Right kidney (tissue), 1 donor: ENCODE measurements around the gene LARP4B.
"Not testable (repeated sequence)": the region's sequence is repeated elsewhere in the genome, so short reads cannot be mapped to it uniquely, and the experiment has no call there.

Experiments
- DNase-seq: peaks from one replicate; pipeline ENCODE4 v3.0.0-alpha.2; 2016

The LARP4B gene

GRCh38 chr10:962342-962741 is 30.8 kb upstream of the LARP4B start:
- no peak for DNase-seq

GRCh38 chr10:958856-959255 is 27.4 kb upstream of the LARP4B start:
- DNase-seq: no peak

GRCh38 chr10:958106-958505 is 26.6 kb upstream of the LARP4B start:
- DNase-seq: no peak

- DNase-seq: no peak
Measured at GRCh38 chr10:955820-956217, 24.3 kb upstream of the LARP4B start.

GRCh38 chr10:955127-955819 is 23.8 kb upstream of the LARP4B start:
- DNase-seq: no peak

GRCh38 chr10:954396-954795 is 22.9 kb upstream of the LARP4B start:
- no peak for DNase-seq

GRCh38 chr10:953836-954235 is 22.3 kb upstream of the LARP4B start:
- no peak for DNase-seq

GRCh38 chr10:949446-949845 is 17.9 kb upstream of the LARP4B start:
- no peak for DNase-seq

GRCh38 chr10:948347-948746 is 16.8 kb upstream of the LARP4B start:
- no peak for DNase-seq

GRCh38 chr10:947881-948280 is 16.4 kb upstream of the LARP4B start:
- no peak for DNase-seq

- no peak for DNase-seq
Measured at GRCh38 chr10:947051-947450, 15.5 kb upstream of the LARP4B start.

GRCh38 chr10:945778-946177 is 14.3 kb upstream of the LARP4B start:
- no peak for DNase-seq

- DNase-seq: no peak
Measured at GRCh38 chr10:944034-944831, 12.7 kb upstream of the LARP4B start.

GRCh38 chr10:943334-944033 is 12.0 kb upstream of the LARP4B start:
- no peak for DNase-seq

GRCh38 chr10:938941-939678 is 7.6 kb upstream of the LARP4B start:
- DNase-seq: no peak

GRCh38 chr10:934746-935406 is 3.4 kb upstream of the LARP4B start:
- no peak for DNase-seq

GRCh38 chr10:934165-934564 is 2.7 kb upstream of the LARP4B start:
- DNase-seq: not testable (repeated sequence)

- DNase-seq: no peak
Measured at GRCh38 chr10:932589-932988, 1.1 kb upstream of the LARP4B start.

GRCh38 chr10:930625-931325 is 730 bp downstream of the LARP4B start:
- DNase-seq: peak; percentile 53

GRCh38 chr10:929960-930624 is 1.4 kb downstream of the LARP4B start:
- DNase-seq: no peak

- no peak for DNase-seq
Measured at GRCh38 chr10:927131-927530, 4.4 kb downstream of the LARP4B start.
